AG10803 (cell line): ENCODE data around the gene PHF21B.
"Not testable (repeated sequence)": the region's sequence is repeated elsewhere in the genome, so short reads cannot be mapped to it uniquely, and the experiment has no call there.

Source experiments
- DNase-seq: peaks from one replicate; pipeline ENCODE4 v3.0.0; 2010; ENCODE audit warnings: low read depth
- H3K4me3 ChIP-seq: 2 replicates; pipeline ENCODE4 v1.5.1; 2011; ENCODE audit warnings: mild to moderate bottlenecking, low read length, control low read depth
- TF ChIP-seq, protein P1 (sequence below): conservative IDR thresholded peaks from 2 replicates; pipeline ENCODE4 v1.5.1; 2011; ENCODE audit warnings: mild to moderate bottlenecking, low read length, control low read depth, inconsistent platforms

The PHF21B gene

GRCh38 chr22:44914026-44914721 is 95.6 kb downstream of the PHF21B start:
- no peak for DNase-seq
- TF ChIP-seq, protein P1, sequence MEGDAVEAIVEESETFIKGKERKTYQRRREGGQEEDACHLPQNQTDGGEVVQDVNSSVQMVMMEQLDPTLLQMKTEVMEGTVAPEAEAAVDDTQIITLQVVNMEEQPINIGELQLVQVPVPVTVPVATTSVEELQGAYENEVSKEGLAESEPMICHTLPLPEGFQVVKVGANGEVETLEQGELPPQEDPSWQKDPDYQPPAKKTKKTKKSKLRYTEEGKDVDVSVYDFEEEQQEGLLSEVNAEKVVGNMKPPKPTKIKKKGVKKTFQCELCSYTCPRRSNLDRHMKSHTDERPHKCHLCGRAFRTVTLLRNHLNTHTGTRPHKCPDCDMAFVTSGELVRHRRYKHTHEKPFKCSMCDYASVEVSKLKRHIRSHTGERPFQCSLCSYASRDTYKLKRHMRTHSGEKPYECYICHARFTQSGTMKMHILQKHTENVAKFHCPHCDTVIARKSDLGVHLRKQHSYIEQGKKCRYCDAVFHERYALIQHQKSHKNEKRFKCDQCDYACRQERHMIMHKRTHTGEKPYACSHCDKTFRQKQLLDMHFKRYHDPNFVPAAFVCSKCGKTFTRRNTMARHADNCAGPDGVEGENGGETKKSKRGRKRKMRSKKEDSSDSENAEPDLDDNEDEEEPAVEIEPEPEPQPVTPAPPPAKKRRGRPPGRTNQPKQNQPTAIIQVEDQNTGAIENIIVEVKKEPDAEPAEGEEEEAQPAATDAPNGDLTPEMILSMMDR: no peak
- H3K4me3 ChIP-seq: no peak overlapping the region

DNA sequence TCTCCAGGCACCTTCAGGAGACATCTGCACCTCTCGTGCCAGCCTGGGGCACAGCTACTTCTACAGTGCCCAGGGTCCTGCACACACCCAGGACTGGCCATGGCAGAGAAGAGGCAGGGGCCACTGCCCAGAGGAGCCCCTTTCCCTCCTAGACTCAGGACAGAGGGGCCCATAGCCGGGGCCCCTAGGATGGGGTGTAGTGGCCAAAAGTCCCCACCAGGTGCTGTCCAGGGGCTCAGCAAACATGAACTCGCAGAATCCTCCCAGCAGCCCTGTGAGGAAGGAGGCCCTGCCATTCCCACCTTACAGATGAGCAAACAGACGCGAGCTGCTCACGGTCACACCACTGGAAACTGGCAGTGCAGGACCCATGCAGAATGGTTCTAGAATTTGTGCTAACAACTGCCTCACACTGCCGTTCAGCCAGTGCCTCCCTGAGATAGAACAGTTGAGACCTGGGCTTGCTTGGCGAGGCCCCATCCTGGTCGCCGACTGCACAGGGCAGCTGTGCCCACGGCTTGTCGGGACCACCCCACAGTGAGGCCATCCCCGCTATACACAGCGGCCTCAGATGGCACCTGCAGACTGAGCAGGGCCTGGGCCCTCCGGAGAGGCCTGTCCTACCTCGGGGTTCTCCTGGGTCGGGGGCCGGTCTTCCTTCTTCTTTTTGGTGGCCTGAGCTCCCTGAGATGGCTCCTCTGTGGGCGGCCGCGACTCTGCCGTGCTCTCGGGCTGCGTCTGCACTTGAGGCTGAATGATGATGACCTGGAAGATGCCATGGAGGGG is 96.4 kb downstream of the PHF21B start:
- H3K4me3 ChIP-seq: no peak overlapping the region
- DNase-seq: no peak
- TF ChIP-seq, protein P1: no peak

DNA sequence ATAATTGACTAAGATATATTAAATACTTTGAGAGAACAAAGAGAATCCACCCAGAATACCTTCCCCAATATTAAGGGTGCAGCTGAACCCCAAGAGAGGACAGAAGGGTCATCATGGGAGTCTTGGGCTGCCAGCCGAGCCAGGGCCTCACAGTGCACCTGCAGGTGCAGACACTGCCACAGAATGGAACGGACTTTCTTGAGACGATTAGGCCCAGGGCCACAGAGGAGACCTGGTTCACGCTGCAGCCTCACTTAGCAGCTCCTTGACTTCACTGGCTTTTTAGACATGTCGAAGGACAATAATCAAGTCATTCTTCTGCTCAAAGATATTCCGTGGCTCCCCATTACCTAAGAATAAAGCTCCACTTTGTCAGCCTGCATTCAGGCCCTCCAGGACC is 100.6 kb downstream of the PHF21B start:
- TF ChIP-seq, protein P1: no peak
- DNase-seq: no peak

DNA sequence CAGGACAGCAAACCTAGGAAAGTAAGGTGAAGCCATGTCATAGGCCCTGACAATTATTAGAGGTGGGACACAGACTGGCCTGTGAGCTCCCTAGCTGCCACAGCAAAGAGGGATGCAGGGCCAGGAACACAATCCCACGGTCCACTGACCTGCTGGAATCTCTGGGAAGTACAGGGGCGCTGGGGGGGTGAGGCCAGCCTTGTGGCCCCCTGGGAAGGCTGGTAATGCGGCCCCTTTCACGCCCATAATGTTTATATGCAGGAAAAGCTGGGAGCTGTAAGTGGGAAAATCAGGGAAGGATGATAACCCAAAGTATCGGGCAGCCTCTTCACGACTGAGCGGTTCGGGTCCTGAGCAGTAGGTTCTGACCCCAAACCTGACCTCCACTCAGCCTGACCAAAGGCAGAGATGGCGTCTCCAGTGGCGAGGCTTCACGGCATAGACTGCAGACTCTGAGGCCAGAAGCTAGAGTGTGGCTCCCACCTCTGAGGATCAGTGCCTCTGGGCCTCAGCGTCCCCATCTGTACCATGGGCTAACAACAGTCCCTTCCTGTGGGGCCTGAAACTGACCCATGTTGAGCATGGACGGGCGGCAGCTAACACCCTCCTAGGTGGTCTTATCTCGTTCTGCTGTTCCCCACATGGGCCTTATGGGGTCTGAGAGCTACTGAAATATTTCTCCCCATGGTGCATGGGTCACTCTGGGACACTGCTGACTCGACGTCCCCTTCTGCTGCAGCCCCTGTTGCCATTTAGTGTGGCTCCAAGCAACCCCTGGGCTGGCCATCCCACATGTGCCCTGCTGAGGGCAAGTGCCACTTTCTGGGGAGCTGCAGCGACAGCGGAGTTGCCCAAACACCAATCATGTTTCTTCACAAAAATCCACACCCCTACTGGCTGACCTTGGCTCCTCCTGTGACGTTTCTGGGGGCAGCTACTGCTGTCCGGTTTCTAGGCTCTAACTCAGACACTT is 101.8 kb downstream of the PHF21B start:
- TF ChIP-seq, protein P1: no peak
- H3K4me3 ChIP-seq: no peak overlapping the region
- DNase-seq: no peak

More for the DNA sequence above, 100.6 kb downstream of the PHF21B start:
- H3K4me3 ChIP-seq: no peak overlapping the region

DNA sequence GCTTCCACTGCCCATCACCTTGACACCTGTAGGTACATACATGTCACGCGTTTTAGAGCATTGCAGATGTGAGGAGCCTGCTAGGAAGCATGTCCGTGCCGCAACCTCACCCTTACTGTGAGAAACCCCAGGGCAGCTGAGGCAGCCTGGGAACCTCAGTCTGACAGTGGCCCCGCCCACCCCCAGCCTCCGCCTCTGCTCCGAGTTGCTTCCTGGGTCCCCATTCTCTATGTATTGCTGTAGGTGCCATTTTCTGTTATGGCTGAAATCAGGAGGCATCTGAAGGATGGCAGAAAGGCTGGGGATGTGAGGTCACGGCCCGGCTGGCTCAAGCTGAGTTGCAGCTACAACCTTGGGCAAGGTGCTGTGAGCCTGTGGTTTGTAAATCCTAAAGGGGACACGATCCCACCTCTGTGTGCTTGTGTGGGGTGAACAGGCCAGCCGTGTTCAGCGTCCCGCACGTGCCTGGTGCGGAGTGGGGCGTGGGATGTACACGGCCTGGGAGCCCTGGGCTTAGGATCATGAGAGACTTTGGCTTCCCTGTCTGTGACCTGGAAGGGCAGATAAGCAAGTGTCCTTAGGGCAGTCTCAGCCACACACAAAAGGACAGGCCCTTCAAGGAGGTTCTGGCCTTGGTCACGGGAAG is 102.7 kb downstream of the PHF21B start:
- TF ChIP-seq, protein P1: no peak
- H3K4me3 ChIP-seq: no peak overlapping the region
- no peak for DNase-seq

GRCh38 chr22:44906248-44906936 is 103.4 kb downstream of the PHF21B start:
- TF ChIP-seq, protein P1: no peak
- no peak overlapping the region for H3K4me3 ChIP-seq
- no peak for DNase-seq

- H3K4me3 ChIP-seq, DNase-seq: not testable (repeated sequence)
Observed at GRCh38 chr22:44904492-44905152, 105.2 kb downstream of the PHF21B start.

DNA sequence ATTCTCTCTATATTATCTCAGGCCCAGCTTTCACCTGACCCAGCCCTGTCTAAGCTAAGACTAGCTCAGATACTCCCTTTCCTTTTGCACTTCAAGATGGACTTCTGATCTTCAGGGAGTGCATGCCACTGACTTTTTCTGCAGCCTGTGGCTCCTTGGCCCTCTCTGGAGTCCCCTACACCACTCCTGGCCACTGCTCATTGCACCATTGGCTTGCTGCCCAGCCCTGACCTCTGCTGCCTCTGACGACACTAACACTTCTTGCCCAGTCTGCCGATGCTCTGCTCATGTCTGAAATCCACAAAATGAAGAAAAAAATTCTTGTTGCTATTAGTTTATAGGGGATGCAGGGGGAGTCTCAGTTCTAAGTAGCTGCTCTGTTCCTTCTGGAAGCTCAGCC is 106.6 kb downstream of the PHF21B start:
- not testable (repeated sequence) for H3K4me3 ChIP-seq, DNase-seq
